ENCODE data around the gene RTKN2. TPM values are rescaled to one million over a fixed set of nuclear protein-coding genes. Genes with fewer than 3 reads are reported as not detected.

Gene RTKN2
- polyA plus RNA-seq, 12 donors: 3.2 to 7.8 (median 4.8) TPM; not detected in 1

DNA sequence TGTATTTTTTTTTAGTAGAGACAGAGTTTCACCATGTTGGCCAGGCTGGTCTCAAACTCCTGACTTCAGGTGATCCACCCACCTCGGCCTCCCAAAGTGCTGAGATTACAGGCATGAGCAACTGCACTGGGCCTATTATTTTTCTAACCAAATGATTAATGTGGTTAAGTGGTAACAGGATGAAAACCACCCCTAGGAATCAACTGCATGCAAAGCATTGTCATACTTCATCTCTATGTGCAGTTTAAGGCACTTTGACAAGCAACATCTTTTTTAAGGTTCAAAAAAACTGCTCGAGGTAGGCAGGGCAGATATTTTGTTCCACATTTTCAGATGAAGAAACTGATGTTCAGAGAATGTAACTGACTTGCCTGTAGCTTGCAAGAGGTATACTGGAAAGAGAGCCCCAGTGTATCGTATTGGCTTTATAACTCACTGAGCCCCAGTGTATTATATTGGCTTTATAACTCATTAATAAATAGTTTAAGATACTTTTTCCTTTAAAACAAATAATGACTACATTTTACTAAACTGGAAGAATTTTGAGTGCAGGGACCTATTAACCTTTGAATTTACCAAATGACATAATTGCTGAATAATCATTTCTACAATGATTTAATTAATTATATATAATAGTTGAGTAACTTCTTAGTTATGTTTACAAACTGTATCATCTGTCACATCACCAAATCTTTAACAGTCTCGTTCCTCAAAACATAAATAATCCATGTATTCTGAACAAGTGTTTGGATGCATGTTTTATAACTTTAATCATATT lies 38.1 kb downstream of the RTKN2 start:
- DNase-seq: no peak

- no peak for DNase-seq
Measured at GRCh38 chr10:62225362-62225761, 43.3 kb downstream of the RTKN2 start.

GRCh38 chr10:62224606-62225005 lies 44.0 kb downstream of the RTKN2 start:
- no peak for DNase-seq

DNA sequence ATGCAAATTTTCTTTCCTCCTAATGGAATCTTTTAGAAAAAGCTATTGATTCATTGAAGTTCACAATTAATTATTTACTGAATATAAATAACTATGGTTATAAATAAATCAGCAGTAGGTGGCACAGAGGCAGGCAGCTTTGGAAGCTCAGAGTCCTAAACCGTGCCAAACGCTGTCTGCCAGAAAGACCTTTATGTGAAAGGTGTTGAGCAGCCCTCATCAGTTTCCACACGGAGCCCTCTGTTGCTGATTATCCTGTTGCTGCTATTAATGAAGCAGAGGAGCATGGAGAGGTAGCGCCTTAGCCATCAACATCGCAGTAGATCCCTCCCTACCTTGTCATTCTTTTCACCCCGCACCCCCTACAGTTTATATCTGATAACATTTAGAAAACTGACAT lies 51.0 kb downstream of the RTKN2 start:
- no peak for DNase-seq

- DNase-seq: no peak
Measured at GRCh38 chr10:62214364-62214874, 54.2 kb downstream of the RTKN2 start.

DNA sequence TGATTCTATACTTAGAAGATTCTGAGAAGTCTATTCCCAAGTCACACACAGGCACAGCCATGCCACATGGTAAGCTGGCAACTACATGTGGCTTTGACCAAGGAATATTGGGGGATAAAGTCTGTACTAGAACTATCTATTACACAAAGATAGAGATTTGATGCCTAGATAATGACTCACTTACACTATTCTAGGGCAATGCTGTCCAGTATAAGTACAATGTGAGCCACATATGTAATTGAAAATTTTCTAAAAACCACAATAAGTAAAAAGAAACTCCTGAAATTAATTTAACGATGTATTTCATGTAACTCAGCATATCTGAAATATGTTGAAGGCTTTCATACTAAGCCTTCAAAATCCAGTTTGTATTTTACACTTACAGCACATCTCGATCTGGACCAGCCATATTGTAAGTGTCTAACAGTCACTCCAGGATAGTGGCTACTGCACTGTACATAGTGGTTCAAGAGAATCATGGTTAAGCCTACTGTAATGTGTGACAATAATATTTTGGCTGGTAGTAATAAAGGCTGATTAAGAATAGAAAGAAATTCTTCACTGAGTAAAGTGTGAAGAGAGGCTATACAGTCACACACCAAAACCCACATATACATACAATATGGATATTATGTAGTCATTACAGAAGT lies 62.8 kb downstream of the RTKN2 start:
- no peak for DNase-seq

DNA sequence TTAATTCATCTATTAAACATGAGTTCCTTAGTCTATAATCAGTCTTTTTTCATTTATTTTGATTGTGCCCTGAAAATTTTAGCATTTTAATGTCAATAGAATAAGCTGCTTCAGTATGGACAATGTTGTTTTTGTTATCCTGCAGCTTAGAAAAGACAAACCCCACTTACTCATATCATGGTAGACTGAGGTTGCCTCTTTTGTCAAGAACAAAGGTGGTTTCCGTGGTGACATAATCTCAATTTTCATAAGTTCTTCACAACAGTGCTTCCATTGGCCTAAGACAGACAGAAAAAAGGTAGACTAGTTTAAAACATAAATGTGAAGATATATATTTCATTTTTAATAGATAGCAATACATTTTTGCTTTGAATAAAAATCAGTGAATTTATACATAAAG lies 69.1 kb downstream of the RTKN2 start:
- no peak for DNase-seq

- no peak for DNase-seq
Measured at GRCh38 chr10:62196528-62196927, 72.1 kb downstream of the RTKN2 start.

DNA sequence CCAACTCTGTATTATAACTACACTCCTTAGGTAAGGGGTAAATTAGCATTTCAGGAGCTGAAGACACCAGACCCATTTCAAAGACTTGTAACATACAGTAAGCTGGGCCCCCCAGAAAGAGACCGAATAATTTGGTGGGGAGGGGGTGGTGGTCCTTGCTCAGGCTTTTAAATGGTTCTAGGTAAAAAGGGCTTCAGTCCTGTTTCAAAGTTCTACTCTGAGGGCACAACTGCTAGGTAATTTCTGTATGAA lies 73.0 kb downstream of the RTKN2 start:
- DNase-seq: no peak

DNA sequence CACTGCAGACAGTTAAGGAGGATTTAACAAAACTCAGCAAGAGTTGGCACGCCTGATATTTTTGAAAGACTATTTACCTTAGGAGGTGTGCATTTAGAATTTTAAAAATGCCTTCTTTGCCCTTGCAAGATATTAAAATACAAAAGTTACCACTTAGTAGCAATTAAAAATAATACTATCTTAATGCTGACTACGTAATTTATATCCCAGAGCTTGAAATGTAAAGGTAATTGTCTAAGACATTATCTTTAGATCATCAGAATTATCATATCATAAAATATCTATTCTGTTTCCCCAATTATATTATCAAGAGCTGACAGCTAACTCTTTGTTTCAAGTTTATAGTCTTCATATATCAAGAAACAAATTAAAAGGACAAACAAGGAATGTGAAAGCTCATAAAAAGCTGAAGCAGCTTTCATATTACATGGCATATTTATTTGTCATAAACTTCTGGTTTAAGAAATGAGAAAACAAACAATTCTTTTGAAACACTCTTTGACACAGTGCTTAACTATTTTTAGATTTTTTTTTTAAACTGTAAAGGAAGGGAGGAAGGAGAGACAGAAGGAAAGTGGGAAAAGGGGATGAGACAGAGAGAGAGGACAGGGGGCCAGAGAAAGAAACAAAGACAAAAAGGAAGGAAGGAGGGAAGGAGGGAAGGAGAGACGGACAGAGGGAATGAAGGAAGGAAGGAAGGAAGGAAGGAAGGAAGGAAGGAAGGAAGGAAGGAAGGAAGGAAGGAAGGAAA lies 73.5 kb downstream of the RTKN2 start:
- DNase-seq: no peak

DNA sequence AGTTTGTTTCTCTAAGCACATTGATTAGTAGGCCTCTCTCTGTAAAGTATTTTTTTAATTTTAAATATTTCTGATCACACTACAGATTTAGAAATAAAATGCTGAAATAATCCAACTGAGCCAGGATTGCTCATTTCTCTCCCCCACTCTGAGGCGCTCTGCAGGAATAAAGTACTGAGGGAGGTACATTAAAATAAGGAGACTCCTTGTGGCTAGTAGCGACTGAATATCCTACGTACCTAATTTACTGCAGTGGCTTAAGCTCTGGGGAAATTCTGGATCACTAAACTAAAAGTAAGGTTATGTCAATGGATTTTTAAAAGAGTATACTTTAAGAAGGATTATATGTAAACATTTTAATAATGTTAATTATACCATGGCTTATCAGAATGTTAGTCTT lies 75.2 kb downstream of the RTKN2 start:
- DNase-seq: no peak

DNA sequence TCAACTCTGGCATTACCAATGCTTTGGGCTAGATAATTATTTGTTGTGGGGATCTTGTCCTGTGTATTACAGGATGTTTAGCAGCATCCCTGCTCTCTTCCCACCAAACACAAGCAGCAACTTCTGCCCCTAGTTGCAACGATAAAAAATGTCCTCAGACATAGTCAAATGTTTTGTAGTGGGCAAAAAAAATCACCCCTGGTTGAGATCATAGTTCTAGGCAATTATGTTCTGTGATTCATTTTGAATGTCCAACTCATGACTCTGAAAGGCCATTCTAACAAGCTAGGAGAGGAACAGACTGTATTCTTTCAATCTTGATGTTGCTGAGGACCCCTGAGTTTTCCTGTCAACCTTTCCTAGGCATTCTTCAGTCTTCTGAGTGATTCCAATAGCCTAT lies 79.5 kb downstream of the RTKN2 start:
- no peak for DNase-seq

DNA sequence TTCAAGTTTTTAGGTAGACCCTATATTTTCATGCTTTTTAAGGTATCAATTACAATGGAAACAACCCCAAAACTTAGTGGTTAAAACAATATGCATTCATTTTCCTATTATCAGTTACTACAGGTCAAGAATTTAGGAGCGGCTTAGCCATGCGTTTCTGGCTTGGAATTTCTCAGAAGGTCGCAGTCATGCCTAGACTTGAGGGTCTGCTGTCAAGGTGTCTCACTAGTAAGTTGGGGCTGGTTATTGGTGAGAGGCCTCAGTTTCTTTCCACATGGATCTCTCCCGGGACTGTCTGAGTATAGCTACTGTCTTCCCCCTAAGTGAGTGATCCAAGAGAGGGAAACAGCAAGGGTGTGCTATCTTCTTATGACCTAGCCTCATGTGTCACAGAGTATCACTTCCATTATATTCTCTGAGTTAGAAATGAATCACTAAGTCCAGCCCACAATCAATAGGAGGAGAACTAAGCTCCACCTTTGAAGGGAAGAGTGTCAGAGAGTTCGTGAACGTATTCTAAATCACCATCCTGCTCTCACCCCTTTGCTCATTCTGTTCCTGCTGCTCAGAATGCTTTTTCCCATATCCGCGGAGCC lies 80.5 kb downstream of the RTKN2 start:
- no peak for DNase-seq

GRCh38 chr10:62186999-62187675 lies 81.5 kb downstream of the RTKN2 start:
- DNase-seq: no peak

DNA sequence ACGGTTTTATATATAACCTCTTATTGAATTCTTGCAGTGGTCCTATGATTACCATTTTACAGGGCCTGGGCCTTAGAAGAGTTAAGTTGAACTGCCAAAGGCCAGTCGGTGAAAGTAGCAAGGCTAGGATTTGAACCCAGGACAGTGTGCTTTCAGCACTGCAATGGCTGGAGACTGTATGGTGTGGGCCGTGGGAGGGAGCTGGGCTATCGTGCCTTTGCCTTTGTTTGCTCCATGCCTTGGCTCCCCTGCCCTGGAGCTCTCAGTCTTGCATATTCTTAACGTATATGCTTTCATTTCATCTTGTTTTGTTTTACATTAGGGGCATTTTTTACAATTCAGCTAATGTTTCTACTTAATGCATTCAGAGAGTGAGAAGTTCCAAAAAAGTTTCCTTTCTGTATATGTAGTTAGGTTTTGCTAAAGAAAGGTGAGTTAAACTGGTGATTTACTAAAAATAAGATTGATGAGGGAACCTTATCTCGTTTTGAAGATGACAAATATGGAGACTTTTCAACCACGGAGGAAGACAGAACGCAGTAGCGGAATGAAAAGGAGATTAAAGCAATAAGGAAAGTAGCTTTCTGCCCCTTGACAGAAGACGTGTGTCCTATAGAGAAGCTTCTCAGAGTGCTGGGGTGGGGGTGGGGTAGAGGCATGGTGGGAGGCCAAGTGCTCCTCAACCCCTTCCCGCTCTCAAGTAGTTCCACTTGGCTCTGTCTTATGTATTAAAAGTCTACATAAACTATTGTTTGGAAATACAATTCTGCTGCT lies 82.5 kb downstream of the RTKN2 start:
- no peak for DNase-seq

- no peak for DNase-seq
Measured at GRCh38 chr10:62183857-62184795, 84.5 kb downstream of the RTKN2 start.

GRCh38 chr10:62183442-62183841 lies 85.2 kb downstream of the RTKN2 start:
- DNase-seq: no peak

GRCh38 chr10:62182595-62182994 lies 86.0 kb downstream of the RTKN2 start:
- no peak for DNase-seq

DNA sequence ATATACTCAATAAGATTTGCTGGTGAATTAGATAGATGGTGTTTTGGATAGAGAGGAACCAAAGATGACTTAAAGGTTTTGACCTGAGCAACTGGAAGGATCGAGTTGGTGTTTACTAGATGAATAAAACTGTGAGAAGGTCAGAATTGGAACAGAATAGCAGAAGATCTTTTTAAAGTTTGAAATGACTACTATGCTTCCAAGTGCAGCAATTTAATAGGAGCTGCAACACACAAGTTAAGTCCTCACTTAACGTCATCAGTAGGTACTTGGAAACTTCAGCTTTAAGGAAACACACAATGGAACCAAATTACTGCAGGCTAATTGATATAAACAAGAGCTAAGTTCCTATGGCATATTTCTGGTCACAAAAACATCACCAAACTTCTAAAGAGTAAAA lies 86.5 kb downstream of the RTKN2 start:
- DNase-seq: no peak

DNA sequence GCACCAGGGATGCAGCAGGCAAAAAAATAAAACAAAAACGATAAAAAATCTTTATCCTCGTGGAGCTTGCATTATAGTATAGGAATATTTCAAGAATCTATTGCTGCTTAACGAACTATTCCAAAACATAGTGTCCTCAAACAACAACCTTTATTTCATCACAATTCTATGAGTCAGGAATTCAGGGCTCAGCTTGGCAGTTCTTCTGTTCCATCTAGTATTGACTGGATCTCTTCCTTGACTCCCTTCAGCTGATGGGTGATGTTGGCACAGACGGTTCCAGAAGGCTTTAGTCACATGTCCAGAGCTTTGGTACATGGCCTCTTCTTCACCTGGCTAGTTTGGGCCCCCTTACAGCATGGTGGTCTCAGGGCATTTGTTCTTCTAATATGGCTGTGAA lies 88.0 kb downstream of the RTKN2 start:
- no peak for DNase-seq
